Measurements from ENCODE around the gene HTR3B.
A peak's percentile ranks its signal among the peaks of the same experiment; 100 is the strongest.
"Not testable (repeated sequence)": the region's sequence is repeated elsewhere in the genome, so short reads cannot be mapped to it uniquely, and the experiment has no call there.

The HTR3B gene

GRCh38 chr11:113946162-113946561 lies 41.6 kb downstream of the HTR3B start:
- DNase-seq (ENCODE audit: low spot score): not testable (repeated sequence)

GRCh38 chr11:113947994-113948393 lies 43.4 kb downstream of the HTR3B start:
- no peak for DNase-seq (ENCODE audit: low spot score)

DNA sequence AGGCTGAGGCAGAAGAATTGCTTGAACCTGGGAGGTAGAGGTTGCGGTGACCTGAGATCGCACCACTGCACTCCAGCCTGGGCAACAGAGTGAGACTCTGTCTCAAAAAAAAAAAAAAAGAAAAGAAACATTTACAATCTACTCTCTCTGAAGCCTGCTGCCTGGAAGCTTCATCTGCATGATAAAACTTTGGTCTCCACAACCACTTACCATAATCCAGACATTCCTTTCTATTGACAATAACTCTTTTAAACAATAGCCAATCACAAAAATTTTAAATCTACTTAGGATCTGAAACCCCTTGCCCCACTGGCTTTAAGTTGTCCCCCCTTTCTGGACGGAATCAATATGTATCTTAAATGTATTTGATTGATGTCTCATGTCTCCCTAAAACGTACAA lies 45.3 kb downstream of the HTR3B start:
- no peak for DNase-seq (ENCODE audit: low spot score)

DNA sequence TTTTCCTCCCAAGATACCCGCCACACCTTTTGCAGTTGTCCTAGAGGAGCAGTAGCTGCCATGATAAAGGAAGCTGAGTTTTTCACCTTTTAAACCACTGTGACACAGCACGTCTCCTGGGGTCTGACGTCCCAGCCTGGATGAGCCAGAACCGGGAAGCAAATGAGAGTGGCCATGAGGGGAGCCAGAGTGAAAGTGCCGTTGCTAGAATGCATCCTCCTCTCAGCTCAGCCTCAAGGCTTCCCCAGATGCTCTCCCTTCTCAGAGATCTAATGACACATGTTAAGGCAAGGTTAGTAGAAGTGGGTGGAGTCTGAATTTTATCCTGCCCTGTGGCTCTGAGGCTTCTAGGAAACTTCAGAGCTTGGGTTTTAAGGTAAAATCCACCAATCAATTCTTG lies 46.9 kb downstream of the HTR3B start:
- DNase-seq (ENCODE audit: low spot score): no peak

GRCh38 chr11:113952070-113952469 lies 47.5 kb downstream of the HTR3B start:
- no peak for DNase-seq (ENCODE audit: low spot score)

GRCh38 chr11:113952588-113952987 lies 48.0 kb downstream of the HTR3B start:
- DNase-seq (ENCODE audit: low spot score): no peak

- DNase-seq (ENCODE audit: low spot score): no peak
These were observed 49.6 kb downstream of the HTR3B start for GRCh38 chr11:113954235-113954634.

DNA sequence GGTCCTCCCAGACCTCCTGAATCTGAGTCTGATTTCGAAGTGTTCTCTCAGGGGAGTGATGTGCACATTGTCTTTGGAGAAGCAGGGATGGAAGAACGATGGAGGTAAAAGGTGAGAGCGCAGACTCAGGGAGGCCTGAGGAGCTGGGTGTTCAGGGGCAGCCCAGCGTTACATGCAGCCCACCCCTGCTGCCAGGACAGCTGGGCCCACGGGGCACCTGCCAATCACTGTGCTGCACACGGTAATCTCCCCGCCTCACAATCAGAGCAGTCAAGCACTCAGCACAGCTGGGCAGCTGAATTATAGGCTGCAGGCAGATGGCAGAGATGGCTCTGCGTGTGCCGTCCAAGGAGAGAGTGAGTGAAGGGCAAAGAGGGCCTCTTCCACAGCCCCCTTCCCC lies 52.4 kb downstream of the HTR3B start:
- no peak for DNase-seq (ENCODE audit: low spot score)

- no peak for DNase-seq (ENCODE audit: low spot score)
These were observed 56.2 kb downstream of the HTR3B start for GRCh38 chr11:113960702-113961330.

DNA sequence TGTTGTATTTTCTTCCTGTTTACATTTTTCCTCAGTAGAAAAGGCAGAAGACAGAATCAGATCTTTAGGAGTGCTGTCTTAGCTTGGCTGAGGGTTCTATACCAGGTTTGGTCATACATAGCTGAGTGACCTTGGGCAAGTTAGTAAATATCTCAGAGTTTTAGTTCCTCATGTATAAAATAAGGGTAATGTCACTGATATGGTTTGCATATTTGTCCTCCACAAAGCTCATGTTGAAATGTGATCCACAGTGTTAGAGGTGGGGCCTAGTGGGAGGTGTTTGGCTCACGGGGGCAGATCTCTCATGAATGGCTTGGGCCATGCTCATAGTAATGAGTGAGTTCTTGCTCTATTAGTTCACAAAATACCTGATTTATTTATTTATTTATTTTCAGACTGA lies 62.8 kb downstream of the HTR3B start:
- no peak for DNase-seq (ENCODE audit: low spot score)

DNA sequence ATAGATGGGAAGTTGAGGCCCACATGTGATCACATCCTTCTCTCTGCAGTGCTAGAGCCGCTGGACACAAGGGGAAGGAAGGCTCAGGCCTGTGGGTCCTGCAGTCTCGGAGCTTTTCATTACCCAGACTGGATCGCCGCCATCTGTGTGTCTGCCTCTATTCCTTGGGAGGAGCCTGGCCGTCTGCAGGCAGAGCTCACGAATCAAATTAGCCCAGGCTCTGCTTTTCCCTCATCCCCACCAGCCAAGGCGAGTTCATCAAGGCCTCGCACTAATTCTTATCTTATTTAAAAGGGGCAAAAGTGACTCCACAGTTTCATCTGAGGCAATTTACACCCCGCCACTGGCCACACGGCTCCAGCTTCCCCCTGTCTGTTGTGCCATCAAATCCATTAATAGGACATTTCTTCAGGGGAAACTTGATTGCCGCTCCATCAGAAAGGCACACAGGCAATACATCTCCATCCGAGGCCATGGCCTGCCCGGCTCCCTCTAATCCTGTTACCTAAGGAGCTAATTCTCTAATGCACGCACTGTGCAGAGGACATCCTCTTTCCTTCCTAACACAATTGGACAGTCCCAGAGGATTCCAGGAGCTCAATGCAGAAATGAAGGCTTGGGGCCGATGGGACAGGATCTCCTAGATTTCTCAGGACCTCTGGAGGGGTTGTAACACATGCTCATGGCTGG lies 67.1 kb downstream of the HTR3B start:
- DNase-seq (ENCODE audit: low spot score): no peak

DNA sequence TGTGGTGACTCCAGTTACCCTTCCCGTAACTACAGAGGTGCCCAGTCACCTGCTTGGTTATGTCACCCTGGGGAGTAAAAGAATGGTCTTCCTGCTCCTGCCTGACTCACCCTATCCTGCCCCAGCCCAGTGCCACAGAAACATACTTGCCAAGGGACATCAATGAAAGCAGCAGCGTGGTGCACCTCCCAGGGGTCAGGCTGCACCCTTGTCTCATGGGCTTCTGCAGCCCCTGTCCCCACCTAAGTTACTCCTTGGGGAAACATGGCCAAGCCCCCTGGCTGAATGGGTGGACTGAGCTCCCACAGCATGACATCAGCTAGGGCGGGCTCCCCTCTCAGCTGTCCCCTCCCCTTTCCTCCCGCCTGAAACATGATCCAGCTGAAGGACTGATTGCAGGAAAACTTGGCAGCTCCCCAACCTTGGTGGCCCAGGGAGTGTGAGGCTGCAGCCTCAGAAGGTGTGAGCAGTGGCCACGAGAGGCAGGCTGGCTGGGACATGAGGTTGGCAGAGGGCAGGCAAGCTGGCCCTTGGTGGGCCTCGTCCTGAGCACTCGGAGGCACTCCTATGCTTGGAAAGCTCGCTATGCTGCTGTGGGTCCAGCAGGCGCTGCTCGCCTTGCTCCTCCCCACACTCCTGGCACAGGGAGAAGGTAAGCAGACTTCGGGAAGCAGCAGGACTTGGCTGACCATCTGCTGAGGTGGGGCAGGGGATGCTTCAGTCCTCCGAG lies 70.3 kb downstream of the HTR3B start, which contains the start of gene HTR3A:
Gene HTR3A (plus strand): TSS at position 368 of the 730 bp plus-strand sequence. CDS start 218 bp downstream, at position 586.
- peak; percentile 82 for DNase-seq (ENCODE audit: low spot score)

DNA sequence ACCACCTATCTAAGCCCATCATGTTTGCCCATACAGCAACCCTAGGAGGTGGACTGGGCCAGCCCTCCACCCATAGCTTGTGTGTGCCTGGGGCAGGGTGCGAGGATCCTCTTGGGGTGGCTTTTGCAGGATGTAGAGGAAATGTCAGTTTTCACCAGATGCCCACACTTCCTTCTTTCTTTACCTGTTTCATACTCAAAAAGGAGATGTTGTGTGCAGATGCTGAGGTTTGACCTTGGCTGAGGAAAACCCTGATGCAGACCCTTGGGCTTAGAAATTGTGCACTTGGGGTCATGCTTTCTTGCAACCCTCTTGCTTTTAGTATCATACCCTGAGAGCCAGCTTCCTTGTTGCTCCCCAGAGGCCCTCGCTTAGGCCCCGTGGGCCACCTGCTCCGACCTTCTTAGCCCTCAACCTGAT lies 72.5 kb downstream of the HTR3B start:
- DNase-seq (ENCODE audit: low spot score): no peak

GRCh38 chr11:113977701-113978100 lies 73.1 kb downstream of the HTR3B start:
- no peak for DNase-seq (ENCODE audit: low spot score)

- DNase-seq (ENCODE audit: low spot score): no peak
These were observed 74.8 kb downstream of the HTR3B start for GRCh38 chr11:113979431-113979830.

DNA sequence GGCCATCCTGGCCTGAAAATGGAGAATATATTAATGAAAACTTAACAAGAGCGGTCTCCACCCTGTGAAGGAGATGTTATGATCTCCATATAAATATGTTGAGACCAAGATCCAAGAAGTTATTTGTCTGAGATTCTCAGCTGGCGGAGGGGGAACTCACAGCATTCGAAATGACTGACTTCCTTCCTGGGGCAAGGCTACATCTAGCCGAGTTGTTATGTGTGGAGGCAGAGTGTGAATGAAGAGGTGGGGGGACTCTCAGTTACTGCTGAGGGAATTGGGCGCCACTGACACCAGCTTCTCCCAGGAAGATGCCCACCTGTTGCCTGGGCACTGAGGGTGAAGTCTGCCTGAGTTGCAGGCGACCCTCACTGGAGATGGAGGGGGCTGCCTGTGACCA lies 76.2 kb downstream of the HTR3B start:
- no peak for DNase-seq (ENCODE audit: low spot score)

GRCh38 chr11:113982306-113982705 lies 77.7 kb downstream of the HTR3B start:
- DNase-seq (ENCODE audit: low spot score): no peak

DNA sequence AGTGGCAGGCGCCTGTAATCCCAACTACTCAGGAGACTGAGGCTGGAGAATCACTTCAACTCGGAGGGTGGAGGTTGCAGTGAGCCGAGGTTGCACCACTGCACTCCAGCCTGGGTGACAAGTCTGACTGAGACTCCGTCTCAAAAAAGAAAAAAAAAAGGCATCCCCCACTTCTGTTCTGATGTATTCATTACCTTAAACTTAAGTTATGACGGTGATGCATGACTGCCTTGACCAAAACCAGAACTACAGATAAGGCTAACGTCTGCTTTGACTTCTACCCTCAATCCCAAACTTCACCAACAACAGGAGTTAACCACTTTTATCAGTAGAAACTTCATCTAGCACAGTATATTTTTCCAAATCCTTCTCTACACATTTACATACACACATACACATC lies 80.2 kb downstream of the HTR3B start:
- no peak for DNase-seq (ENCODE audit: low spot score)

DNA sequence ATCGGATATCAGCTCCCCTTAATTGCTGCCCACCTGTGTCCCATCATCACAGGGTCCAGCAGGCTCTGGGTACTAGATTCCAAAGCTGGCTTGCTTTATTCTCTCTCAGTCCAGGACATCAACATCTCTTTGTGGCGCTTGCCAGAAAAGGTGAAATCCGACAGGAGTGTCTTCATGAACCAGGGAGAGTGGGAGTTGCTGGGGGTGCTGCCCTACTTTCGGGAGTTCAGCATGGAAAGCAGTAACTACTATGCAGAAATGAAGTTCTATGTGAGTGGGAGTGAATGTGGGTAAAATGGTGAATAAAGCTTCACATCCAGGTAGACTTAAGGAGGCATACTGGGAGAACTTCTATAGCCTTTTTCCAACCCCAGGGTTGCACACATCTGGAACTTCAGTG lies 81.3 kb downstream of the HTR3B start:
- no peak for DNase-seq (ENCODE audit: low spot score)

DNA sequence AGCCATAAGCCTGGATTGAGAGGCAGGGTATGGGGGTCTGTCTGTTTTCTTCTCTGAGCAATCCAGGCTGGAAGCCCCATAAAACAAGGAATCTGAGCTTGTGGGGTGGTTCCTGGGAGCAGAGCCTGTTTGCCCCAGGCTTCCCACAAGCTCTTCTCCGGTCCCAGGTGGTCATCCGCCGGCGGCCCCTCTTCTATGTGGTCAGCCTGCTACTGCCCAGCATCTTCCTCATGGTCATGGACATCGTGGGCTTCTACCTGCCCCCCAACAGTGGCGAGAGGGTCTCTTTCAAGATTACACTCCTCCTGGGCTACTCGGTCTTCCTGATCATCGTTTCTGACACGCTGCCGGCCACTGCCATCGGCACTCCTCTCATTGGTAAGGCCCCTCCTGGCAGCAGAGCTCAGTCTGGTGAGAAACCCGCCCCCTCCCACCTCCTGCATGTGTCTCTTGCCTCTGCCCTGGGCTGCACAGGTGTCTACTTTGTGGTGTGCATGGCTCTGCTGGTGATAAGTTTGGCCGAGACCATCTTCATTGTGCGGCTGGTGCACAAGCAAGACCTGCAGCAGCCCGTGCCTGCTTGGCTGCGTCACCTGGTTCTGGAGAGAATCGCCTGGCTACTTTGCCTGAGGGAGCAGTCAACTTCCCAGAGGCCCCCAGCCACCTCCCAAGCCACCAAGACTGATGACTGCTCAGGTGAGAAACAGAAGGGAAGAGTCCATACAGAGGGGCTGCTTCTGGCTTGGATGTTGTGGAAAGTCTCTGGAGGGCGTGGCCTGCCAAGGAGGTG lies 82.0 kb downstream of the HTR3B start:
- DNase-seq (ENCODE audit: low spot score): no peak

DNA sequence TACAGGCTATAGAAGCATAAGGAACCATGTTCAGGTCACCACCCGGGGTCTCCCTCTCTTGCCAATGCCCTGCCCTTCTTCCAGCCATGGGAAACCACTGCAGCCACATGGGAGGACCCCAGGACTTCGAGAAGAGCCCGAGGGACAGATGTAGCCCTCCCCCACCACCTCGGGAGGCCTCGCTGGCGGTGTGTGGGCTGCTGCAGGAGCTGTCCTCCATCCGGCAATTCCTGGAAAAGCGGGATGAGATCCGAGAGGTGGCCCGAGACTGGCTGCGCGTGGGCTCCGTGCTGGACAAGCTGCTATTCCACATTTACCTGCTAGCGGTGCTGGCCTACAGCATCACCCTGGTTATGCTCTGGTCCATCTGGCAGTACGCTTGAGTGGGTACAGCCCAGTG lies 84.8 kb downstream of the HTR3B start:
- DNase-seq (ENCODE audit: low spot score): no peak

- DNase-seq (ENCODE audit: low spot score): no peak
These were observed 85.3 kb downstream of the HTR3B start for GRCh38 chr11:113989916-113990315.

Data from kidney tubule cell (primary cell).